ENCODE measurements around the gene ABHD5.

The ABHD5 gene

DNA sequence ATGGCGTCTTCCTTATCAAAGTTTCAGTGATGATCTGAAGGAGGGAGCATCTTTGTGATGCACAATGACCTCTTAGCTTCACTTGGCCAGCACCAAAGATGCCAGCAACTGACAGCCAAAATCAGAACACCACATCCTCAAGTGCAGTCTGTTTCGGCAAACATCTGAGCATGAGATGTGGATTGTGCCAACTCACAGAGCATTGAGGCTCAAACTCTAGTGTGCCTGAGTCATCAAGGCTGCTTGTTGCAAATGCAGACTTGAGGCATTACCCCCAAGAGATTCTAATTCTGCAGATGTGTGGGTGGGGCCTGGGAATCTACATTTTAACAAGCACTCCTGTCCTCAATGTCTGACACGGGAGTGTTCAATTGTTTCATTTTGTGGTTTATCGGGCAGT, 35.8 kb downstream of the ABHD5 start:
- no peak for DNase-seq

DNA sequence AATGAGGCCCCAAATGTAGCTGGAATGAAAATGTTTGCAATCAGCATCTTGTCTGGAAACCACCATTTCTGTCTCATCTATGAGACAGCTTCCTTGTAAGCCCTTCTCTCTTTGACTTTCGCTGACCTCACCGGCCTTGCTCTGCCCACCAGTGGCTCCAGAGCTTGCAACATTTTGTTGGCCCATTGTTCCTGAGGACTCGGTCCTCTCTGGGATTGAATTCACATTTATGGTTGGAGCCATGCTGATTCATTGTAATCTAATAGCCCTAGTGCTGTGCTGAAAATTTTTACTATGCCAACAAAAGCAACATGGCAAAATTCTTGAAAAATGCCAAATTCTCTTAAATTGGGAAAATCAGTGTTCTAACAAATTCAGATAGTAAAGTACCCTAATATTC, 37.2 kb downstream of the ABHD5 start:
- no peak for DNase-seq

DNA sequence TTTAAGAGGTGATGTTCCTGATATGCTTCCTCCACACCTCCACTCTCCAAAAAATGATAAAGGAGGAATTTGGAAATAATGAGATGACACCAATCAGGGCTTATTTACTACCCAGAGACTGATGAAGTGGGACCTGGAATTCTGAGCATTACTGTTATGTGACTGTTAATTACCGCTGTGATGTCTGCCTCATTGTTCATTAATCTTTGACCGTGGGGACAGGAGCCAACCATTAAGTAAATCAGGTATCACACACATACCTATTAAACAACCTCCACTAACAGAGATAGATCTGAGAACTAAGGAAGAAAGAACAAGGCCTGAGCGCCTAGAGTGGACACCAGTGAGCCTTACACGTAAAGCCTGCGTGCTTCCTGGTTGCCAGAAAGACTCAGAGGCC, 37.7 kb downstream of the ABHD5 start:
- DNase-seq, result no peak

DNA sequence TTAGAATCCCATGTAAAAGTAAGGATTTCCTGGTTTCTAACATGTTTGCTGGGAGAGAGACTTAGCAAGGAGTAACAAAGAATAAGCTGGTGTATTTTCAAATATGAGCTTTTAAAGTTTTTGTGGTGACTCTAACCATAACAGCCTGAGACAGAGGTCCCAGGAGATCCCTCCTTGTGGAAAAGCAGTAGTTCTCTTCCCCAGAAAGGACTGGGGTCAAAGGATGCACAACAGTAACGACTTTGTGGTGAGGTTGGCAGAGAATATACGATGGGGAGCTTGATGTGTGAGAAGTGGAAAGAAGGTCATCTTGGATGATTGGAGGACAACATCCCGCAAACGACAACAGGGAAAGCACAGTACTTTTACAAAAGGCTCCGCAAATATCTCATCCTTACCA, 38.2 kb downstream of the ABHD5 start:
- no peak for DNase-seq

DNA sequence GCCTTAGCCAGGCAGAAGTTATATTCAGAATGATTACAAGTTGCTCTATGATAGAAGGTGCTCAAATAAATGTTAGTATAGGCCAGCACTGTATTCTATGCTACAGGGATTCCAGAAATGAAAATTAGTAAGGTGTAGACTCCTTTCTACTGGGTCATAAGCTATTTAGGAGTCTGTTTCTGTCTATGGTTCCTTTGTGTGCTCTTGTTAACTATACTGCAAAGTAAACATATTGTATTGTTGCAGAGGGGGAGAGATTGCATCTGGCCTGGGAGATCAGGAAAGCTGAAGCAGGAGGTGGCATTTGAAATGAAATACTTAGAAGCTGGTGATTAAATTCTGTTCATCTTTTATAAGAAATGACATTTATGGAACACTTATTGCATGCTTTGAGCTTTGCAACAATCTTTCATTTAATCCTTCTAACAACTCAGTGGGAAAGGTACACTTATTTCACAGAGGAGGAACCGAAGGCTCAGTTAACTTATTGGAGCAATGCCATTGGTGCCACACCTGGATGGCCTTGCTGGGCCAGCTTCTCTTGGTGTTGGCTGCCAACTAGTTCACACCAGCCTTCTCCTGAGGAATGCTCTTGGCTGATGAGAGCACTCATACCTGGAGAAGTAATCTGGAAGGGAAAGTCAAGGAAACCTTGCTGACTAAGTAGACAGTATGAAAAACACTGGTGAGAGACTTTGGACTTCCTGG, 39.1 kb downstream of the ABHD5 start:
- no peak for DNase-seq

DNA sequence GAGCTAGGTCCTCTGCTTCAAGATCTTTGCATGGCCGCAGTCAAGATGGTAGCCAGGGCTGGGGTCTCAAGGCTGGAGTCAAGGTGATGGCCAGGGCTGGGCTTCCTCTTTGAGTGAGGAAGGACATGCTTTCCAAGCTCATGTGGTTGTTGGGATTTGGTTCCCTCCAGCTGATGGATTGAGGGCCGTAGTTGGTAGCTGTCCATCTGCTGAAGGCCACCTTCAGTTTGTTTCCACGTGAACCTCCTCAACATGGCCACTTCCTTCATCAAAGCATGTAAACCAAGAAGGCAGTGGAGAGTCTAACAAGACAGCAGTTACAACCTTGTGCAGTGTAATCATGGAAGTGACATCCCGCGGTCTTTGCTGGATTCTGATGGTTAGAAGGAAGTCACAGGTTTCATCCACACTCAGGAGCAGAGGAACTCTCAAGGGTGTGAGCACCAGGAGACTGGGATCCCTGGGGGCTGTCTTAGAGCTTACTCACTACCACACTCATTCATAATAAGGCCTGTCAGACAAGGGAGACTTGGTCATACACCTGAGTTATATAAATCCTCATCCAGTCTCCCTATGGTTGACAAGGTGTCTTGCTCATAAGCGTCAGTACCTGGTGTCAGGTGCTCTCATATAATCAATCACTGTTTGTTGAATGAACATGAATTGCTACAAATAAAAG, 42.1 kb downstream of the ABHD5 start:
- no peak for DNase-seq

DNA sequence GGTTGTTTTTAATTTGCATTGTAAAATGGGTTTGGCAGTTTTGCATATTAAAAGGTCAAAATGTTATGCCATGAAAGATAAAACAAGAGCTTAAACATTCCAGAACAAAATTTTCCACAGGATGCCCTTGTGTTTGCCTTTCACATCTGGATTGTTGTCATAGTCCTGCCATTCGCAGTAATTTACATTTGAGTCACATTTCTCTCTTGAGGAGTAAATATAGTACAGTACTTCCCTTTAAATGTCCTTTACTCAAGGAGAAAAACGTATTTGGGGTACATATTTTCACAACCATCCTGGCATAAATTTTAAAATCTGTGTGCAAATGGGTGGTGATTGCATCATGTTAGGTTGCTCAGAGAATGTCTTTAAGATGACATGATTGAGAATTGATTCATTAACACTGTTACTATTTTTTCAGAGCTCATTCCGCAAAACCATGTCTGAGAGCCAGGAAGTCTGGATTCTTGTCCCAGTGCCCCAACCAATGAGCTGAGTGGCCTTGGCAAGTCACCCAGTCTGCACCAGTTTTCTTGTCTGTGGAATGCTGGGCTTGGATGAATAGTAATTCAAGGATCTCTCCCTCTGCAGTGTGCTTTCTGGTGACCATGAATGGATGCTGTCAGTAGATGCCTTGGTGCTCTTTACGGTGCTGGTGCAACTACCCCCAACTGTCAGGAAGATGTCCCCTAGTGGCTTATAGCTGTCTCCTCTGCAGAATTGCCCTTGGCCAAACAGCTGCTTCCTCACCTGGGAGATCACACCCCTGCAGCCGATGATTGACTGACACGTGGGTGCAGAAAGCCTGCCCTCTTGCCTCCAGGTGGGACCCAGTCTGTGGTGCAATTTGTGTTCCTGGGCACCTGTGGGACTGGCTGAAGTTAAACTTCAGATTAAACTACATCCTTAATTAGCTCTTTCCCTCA, 43.0 kb downstream of the ABHD5 start:
- no peak for DNase-seq

DNA sequence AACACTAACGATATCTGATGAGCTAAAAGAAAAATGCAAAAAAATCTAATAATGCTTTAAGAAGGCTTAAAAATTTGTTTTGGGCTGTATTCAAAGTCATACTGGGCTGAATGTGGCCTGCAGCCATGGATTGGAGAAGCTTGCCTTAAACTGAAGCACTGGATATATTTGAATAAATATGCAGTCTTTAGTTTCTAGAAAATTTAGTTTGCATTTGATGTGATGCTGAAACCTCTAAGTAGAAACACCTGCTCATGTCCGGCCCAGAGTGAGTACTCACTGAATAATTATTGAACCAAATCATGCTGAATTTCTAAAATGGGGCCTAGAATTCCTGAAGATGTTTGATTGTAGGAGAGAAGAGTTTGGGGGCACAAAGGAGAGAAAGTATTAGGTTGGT, 43.9 kb downstream of the ABHD5 start:
- DNase-seq, result no peak

DNA sequence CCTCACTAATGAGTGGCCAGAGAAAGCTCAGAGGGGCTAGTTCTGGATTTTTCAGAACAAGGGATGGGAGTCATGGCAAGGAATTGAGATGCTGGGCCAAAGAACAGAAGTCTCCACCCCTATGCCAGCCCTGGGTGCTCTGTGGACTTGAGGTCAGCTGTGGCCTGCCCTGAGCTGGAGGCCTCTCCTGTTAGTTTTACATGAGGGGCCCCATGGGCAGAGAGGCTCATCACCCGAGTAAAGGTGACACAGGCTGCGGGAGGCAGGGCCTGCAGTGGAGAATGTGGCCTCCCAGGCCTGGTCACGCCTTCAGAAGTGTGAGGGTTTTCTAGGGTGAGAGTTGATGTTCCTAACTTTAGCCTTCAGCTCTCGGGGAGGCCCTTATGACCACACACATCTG, 44.9 kb downstream of the ABHD5 start:
- no peak for DNase-seq

DNA sequence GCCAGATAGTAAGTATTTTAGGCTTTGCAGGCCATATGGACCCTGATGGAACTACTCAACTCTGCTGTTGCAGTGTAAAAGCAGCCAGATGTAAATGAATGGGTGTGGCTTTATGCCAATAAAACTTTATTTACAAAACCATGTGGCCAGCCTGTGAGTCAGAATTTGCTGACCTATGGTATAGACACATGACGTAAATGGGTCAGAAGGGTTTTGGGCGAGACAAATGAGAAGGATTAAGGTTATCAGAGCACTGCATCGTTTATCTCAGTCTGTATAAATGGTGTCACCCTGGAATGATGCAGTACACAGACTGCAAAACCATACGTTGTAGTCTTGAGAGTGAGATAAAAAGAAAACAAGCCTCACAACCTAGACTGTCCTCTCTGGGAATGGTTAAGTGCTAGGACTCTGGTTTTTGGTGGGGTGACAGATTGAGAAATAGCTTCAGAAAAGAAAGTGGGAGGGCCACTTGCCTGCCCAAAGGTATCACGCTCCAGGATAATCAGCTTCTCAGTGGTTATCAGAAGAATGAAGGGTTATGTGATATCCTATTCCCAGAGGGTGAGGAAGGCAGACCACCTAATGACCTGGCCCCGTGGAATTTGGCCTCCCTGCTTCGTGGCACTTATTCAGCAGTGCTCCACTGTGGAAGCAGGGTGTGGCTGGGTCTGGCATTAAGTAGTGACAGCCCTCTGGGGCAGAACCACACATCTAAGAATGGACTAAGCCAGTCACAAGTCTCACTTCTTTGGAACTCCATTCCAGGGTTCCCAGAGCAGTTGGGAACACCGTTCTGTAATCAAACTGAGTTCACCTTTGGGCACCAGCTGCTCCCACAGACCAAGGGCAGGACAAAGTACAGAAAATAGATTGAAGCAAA, 46.1 kb downstream of the ABHD5 start:
- no peak for DNase-seq

DNA sequence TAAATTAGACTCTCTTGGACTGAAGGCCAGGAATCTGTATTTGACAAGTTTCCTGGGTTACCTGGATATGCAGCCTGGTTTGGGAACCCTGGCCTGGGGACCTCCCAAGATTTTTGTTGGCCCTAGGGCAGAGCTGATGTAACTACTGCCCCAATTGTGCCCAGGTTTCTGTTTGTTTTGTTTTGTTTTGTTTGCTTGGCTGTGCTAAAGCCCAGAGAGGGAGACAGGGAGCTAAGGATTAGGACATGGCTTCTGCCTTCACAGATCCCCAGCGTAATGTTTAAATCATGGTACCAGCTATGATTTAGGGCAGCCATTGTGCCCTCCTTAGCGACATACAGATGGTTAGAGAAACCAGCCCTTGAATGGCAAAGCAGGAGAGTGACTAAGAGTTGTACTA, 47.6 kb downstream of the ABHD5 start:
- no peak for DNase-seq

DNA sequence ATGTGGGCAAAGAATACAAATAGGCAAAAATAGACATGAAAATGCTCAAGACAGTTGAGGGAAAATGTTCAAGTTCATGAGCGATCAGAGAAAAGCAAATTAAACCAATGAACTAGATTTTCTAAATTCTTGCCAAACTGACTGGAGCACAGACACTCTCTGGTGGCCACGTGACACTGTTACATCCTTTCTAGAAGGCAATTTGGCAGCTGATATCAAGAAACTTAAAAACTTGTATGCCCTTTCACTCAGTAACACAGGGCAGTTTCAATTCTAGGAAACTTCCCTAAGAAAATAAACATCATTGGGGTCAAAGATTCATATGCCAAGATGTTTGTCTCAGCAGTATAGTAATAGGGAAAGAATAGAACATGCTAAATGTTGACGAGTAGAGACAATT, 52.2 kb downstream of the ABHD5 start:
- no peak for DNase-seq

DNA sequence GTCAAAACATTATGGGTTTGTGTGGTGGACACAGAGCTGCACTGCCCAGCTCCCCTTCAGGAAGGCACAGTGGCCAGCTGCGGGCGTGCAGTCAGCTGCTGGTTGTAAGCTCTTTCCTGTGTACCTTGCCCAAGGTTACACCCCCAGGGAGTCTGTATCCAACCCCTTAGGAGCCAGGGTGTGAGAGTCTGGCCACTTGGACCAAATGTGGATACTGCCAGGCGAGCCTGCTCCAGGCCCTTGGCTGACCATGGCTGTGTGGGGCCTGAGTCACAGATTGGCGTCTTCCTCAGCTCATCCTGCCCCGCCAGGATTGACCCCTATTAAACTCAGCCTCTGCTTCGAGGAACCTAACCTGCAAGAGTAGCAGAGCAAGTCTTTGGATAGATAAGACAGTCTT, 56.9 kb downstream of the ABHD5 start:
- no peak for DNase-seq

DNA sequence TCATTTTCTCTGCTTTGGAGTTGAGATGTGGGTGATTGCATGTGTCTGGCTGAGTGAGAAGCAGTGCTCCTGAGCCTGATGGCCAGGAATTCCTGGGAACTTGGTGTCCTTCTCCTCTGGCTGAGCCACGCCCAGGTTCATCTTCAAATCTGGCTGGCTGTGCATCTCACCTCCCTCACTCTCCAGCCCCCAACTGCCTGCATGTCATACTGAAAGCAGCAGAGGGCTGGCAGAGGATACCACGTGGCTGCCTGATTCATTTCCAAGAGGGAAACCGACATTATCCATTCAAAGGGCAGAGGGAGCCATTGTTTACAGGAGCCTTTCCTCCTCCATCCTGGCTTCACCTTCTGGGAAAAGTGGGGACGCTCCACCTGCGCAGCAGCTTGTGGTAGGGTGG, 57.4 kb downstream of the ABHD5 start:
- DNase-seq, result no peak

DNA sequence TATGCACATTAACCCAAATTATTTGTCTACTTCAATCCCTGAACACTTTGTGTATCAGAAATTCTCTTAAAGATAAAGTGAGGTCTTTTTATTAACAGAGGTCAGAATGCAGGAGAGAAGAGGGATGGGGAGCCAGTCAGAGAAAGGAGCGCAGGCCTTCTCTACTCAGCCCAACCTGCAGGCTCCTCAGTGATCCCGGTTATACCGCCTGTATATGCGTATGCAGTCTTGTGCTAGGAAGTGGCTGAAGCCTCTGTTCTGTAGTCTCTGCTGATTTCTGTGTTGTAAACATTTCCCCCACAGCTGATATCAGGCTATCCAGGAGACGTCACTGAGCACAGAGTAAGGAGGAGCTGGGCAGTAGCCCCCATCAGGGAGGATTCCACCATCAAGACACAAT, 57.9 kb downstream of the ABHD5 start:
- DNase-seq, result no peak

DNA sequence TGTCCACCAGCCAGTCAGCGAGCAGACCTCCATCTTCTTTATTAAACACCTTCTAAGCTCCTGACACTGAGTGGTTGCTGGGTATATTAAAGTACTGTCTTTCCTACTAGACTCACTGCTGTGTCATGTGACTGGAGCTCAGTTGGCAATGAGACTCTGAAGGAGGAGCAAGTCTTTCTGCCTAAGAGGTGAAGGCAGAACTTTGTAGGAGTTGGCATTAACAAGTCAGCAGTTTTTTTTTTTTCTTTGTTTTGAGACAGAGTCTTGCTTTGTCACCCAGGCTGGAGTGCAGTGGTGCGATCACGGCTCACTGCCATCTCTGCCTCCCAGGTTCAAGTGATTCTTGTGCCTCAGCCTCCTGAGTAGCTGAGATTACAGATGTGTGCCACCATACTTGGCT, 62.2 kb downstream of the ABHD5 start:
- DNase-seq, result no peak

DNA sequence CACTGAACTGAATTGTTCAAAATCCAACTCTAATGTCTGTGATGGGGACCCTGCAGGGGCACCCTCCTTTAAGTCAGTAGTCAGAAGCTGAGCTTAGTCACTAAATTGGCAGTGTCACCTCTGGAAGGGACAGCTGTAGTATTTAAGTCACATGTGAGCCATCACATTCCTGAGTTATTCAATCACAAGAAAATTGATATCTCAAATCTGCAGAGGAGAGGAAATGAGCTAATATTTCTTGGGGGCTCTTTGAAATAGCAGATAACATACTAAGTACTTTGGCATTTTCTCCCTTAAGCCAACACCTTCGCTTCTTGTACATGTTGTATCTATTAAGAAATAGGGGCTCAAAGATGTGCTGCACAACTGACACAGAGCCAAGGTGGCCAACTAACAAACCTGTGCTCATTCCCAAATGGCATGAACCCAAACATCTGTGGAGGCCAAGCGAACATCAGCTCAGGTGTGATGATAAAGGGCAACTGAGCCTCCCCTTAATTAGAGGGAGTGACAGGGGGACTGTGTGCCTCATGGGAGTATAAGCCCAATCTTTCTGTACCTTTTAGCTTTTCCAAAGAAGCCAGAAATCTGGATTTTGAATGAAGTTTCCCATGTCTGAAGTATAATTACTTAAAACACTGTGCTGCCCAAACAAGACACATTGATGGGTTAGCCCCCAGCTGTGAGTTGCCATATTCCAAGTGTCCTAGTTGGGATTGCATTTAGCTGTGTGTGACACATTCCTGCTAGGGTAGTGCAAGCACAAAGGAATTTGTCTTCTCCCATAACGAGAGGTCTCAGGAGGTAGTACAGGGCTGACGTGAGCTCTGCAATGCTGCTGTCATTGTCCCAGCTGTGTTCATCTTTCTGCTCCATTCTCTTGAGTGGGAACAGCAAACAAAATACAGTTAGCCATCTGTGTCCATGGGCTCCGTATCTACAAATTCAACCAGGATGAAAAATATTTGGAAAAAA, 63.3 kb downstream of the ABHD5 start:
- DNase-seq, result no peak

DNA sequence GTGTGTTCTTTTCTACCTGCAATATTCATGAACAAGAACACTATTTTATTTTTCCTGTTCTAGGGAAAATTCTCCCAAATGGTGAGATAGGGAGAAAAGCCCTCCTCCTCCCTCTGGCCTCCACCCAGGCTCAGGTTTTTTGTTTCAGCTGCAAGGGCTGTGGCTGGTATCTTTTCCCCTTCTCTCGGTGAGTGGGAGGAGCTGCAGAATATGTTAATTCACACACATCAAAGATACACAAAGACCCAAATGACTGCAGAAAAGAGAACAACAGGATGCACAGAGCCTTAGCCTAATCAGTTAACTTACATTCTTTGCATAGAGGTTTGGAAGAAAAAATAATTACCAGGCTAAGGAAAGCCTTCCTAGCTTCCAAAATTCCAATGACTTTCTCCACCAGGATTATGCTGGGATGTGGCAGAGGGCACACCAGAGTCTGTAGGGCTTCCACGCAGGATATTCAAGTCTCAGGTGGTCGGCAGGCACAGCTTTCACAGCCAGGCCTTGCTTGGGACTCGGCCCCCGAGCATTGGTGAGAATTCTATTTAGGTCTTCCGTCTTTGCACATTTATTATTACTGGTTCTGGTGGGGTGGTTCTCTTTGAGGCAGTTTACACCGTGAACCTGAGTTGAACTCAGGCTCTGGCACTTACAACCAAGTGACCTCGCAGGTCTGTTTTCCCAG, 64.9 kb downstream of the ABHD5 start:
- peak in 1 of 2 donors; percentile 46 for DNase-seq

DNA sequence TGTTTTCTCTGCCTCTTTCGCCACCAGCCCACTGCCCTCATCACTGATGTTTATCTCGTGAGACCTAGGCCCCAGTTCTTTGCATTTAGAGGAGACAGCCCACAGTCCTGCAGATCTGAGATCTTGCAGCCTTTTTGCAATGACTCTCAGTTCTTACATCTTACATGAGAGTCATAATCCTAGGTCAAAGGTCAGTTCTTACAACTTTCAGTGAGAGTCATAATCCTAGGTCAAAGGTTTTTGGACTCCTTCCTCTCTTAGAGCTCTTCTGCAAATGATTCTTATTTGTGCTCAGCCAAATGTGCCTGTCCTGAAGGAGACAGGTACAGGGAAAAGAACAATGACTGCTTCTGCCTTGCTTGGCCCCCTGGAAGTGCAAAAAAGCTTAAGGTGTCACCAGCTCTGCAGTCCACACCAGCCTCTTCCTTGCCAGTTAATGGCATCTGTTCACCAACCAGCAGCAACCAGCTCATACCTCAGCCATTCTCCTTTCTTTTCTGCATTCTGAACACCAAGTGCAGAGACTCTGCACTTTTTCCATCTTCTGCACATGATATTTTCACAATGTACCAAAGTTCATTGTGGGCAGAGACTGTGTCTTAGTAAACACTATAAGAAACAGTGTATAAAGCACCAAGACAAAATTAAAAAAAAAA, 67.1 kb downstream of the ABHD5 start:
- DNase-seq, result no peak

DNA sequence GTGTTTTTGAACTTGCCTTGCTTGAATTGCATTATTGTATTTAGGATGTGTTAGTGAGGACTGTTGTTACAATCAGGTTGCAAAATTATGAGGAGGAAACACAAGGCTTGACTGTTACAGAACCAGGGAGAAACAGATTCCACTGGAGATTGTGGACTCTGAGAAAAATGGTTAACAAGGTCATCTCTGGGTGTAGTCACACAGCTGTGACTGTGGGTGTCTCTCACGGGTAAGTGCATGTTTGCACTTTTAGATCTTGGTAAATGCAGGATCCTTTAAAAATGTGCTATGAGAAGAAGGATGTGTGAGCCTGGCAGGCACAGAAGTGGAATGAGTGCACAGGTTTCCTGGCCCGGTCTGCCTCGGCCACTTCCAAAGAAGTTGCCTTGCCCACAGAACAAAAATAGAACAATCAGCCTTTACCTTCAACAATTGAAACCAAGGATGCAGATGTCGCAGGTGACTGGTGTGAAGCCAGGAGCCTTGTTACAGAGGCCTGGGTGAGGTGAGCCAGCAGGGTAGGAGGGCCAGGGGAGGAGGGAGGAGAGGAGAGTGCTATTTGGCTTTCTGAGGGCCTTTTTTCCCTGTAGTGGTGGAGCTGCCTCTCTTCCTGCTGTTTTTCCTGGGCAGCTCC, 68.0 kb downstream of the ABHD5 start:
- no peak for DNase-seq

All from CD4-positive, alpha-beta T cell treated with Interleukin-4 for 1 hour (primary cell).